K562 (cell line): Measurements from ENCODE around the gene SLTM. TPM values are rescaled to one million over a fixed set of nuclear protein-coding genes. Genes with fewer than 3 reads are reported as not detected.

Experiments used
- CLOCK ChIP-seq: fragments of 250-450 bp; sonication (Bioruptor Pico); IDR thresholded peaks from 2 replicates; pipeline ENCODE4 v1.4.0; 2020; ENCODE audit warnings: mild to moderate bottlenecking, moderate library complexity, borderline replicate concordance
- COPS2 ChIP-seq: fragments of 450-650 bp; conservative IDR thresholded peaks from 2 replicates; pipeline ENCODE4 v1.6.1; 2016; ENCODE audit warnings: mild to moderate bottlenecking, moderate library complexity
- ERF ChIP-seq: fragments of 450-650 bp; formaldehyde crosslinking; IDR thresholded peaks from 2 replicates; pipeline ENCODE4 v1.4.0; 2020; ENCODE audit warnings: mild to moderate bottlenecking, mixed read lengths
- FOXM1 ChIP-seq, 2 experiments: fragments of 450-650 bp in 1 of 2; sonication (generic) in 1 of 2; formaldehyde crosslinking in 1 of 2; IDR thresholded peaks; 2 replicates each; pipeline versions ENCODE4 v1.6.1 to v1.9.0; 2017 to 2022; ENCODE audit warnings: low read depth in 2 of 2, mild to moderate bottlenecking in 2 of 2, missing genetic modification reagents in 1 of 2, moderate library complexity in 1 of 2
- FOXP4 ChIP-seq: sonication (generic); formaldehyde crosslinking; IDR thresholded peaks from 2 replicates; pipeline ENCODE4 v1.8.0; 2022; ENCODE audit warnings: mild to moderate bottlenecking, missing genetic modification reagents, borderline replicate concordance
- FUS ChIP-seq: fragments of 200-400 bp; formaldehyde crosslinking; optimal IDR thresholded peaks from 2 replicates; pipeline ENCODE3; 2017; ENCODE audit warnings: low read depth, low read length
- MECOM ChIP-seq: fragments of 250-450 bp; sonication (Bioruptor Pico); IDR thresholded peaks from 2 replicates; pipeline ENCODE4 v1.8.0; 2022; ENCODE audit warnings: inconsistent platforms
- MLX ChIP-seq, 2 experiments: fragments of 450-650 bp in 1 of 2; sonication (generic) in 1 of 2; formaldehyde crosslinking; conservative IDR thresholded peaks; 2 replicates each; pipeline versions ENCODE4 v1.4.0 to v1.8.1; 2020 to 2022; ENCODE audit warnings: mild to moderate bottlenecking in 1 of 2, missing genetic modification reagents in 1 of 2
- SAFB2 ChIP-seq: fragments of 200-400 bp; formaldehyde crosslinking; IDR thresholded peaks from 2 replicates; pipeline ENCODE4 v1.6.1; 2018; ENCODE audit warnings: borderline replicate concordance, low read length, low read depth, moderate library complexity; ENCODE audit not compliant: severe bottlenecking
- SREBF2 ChIP-seq: sonication (generic); formaldehyde crosslinking; IDR thresholded peaks from 2 replicates; pipeline ENCODE4 v1.4.0; 2020; ENCODE audit warnings: mild to moderate bottlenecking, missing genetic modification reagents
- TCF7L2 ChIP-seq: fragments of 150-350 bp; IDR thresholded peaks from 2 replicates; pipeline ENCODE4 v1.6.1; 2016; ENCODE audit warnings: low read depth, mild to moderate bottlenecking, low read length, moderate library complexity
- ZBTB7A ChIP-seq: IDR thresholded peaks from 2 replicates; pipeline ENCODE4 v1.6.1; 2011; ENCODE audit warnings: low read depth, mild to moderate bottlenecking, low read length, moderate library complexity, borderline replicate concordance; ENCODE audit not compliant: control insufficient read depth
- ZFP36 ChIP-seq: fragments of 150-350 bp; IDR thresholded peaks from 2 replicates; pipeline ENCODE4 v1.6.1; 2018; ENCODE audit warnings: low read length, low read depth; ENCODE audit not compliant: partially characterized antibody
- ZNF121 ChIP-seq: sonication (generic); formaldehyde crosslinking; conservative IDR thresholded peaks from 2 replicates; pipeline ENCODE4 v1.8.0; 2022; ENCODE audit warnings: missing genetic modification reagents
- ZNF76 ChIP-seq: fragments of 250-450 bp; sonication (Bioruptor Pico); IDR thresholded peaks from 2 replicates; pipeline ENCODE4 v1.4.0; 2020; ENCODE audit warnings: mild to moderate bottlenecking, moderate library complexity, borderline replicate concordance
- ZNF830 ChIP-seq: fragments of 250-450 bp; sonication (Bioruptor Pico); IDR thresholded peaks from 2 replicates; pipeline ENCODE4 v1.5.0; 2021; ENCODE audit warnings: mild to moderate bottlenecking
- polyA plus RNA-seq, 8 experiments: library from polyadenylated mRNA; depleted of rRNA in 4 of 8; stranded (reverse) in 5 of 8; unstranded in 3 of 8; fragments of >200 nt; fragmentation: Nextera tagmentation in 2 of 8; fragmentation: Illumina TruSeq in 1 of 8; extraction: Ambion mirVana in 2 of 8; extraction: Trizol in 1 of 8; gene quantifications; 2 replicates each; pipeline versions ENCODE4 v1.2.1 to v1.2.3, GENCODE V29; 2011 to 2014; ENCODE audit warnings: inconsistent platforms in 1 of 8, missing spikeins in 1 of 8
- total RNA-seq, 7 experiments: library from RNA; depleted of rRNA in 6 of 7; stranded (reverse); fragments of >200 nt in 6 of 7; fragmentation: Illumina TruSeq in 2 of 7; extraction: Trizol in 2 of 7; gene quantifications; 2 replicates each; pipeline versions ENCODE4 v1.2.1 to v1.2.3, GENCODE V29; 2011 to 2021; ENCODE audit warnings: low replicate concordance in 1 of 7
- TF ChIP-seq, protein P1 (sequence below): IDR thresholded peaks from 2 replicates; pipeline ENCODE4 v1.6.1; 2011; ENCODE audit not compliant: insufficient read length; ENCODE audit errors: extremely low read depth
- TF ChIP-seq, protein P2 (sequence below), 2 experiments: fragments of 450-650 bp; conservative IDR thresholded peaks; 2 replicates each; pipeline ENCODE4 v1.6.1; 2017; ENCODE audit warnings: mild to moderate bottlenecking in 2 of 2, moderate library complexity in 2 of 2

SLTM gene
- total and polyA plus RNA-seq, 9 of the 15 experiments (the other 6 are each of a cell fraction or from before 2014, with no cell fraction given): 39.5 to 163 (median 102) TPM

DNA sequence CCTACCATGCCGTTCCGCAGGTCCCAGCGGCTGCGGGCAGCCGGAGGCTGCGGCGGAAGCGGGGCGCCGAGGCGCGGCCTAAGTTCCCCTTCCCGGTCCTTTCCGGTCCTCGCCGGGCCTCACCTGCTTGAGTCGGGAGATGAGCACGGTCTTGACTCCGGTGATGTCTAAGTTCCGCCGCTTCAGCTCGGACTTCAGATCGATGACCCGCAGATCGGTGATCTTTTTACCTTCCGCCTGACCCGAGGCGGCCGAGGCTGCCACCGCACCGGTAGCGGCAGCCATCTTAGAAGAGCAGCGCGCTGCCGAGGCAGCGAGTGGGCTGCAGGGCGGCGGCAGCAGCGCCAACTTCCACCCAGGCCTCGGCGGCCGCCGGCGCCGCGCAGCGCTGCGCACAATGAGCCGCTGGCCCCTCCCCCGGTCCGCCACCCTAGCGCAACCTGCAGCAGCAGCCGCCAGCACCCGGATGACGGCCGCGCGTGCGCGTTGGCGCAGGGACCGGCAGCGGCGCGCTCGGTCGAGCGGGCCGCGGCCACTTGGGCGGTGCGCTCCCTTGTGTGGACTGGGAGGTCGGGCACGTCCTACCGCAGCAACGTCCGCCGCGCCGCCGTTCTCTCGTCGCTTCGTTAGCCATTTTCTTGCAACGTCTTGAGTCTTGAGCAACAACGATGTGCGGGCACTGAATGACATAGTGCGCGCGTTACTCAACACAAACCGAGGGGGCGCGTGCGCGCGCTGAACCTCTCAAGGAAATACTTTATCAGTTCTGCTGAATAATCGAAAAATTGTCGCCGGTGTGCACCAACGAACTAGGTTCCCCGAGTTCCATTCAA lies at the start of gene SLTM (continued):
- no peak for TF ChIP-seq MECOM (CRISPR knock-in tag)
- TF ChIP-seq COPS2: no peak
- TF ChIP-seq, protein P1, sequence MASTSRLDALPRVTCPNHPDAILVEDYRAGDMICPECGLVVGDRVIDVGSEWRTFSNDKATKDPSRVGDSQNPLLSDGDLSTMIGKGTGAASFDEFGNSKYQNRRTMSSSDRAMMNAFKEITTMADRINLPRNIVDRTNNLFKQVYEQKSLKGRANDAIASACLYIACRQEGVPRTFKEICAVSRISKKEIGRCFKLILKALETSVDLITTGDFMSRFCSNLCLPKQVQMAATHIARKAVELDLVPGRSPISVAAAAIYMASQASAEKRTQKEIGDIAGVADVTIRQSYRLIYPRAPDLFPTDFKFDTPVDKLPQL: peak; percentile 24
- peak; percentile 88 for TF ChIP-seq ERF (CRISPR knock-in tag)
- TF ChIP-seq, protein P2, sequence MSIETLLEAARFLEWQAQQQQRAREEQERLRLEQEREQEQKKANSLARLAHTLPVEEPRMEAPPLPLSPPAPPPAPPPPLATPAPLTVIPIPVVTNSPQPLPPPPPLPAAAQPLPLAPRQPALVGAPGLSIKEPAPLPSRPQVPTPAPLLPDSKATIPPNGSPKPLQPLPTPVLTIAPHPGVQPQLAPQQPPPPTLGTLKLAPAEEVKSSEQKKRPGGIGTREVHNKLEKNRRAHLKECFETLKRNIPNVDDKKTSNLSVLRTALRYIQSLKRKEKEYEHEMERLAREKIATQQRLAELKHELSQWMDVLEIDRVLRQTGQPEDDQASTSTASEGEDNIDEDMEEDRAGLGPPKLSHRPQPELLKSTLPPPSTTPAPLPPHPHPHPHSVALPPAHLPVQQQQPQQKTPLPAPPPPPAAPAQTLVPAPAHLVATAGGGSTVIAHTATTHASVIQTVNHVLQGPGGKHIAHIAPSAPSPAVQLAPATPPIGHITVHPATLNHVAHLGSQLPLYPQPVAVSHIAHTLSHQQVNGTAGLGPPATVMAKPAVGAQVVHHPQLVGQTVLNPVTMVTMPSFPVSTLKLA (conservative IDR thresholded peaks at IDR 0.05): peak; percentile 64 to 72
- TF ChIP-seq FUS: no peak
- TF ChIP-seq ZBTB7A: no peak; the same call in 1 of the 2 replicates
- 0 out of 4 replicates have a peak, but pooled peaks of 1 of the 2 experiments have one; percentile 33 for TF ChIP-seq MLX (CRISPR knock-in tag; conservative IDR thresholded peaks at IDR 0.05)
- no peak for TF ChIP-seq ZNF76
- no peak for TF ChIP-seq FOXM1 (IDR thresholded peaks at IDR 0.05; ENCODE audit: low read depth)
- TF ChIP-seq FOXM1 (CRISPR knock-in tag; IDR thresholded peaks at IDR 0.05; ENCODE audit: low read depth): peak; percentile 27; the same call in 1 of the 2 replicates
- TF ChIP-seq ZNF830 (CRISPR knock-in tag): no peak
- TF ChIP-seq SREBF2: no peak
- TF ChIP-seq TCF7L2: no peak
- TF ChIP-seq CLOCK (CRISPR knock-in tag): no peak; the same call in 1 of the 2 replicates
- no peak for TF ChIP-seq SAFB2
- no peak; the same call in 1 of the 2 replicates for TF ChIP-seq FOXP4 (CRISPR knock-in tag)
- peak; percentile 98 for TF ChIP-seq ZFP36
- no peak for TF ChIP-seq ZNF121 (CRISPR knock-in tag)
